Ovary (tissue), 9 donors: Measurements from ENCODE around the gene APBB1IP. TPM values are rescaled to one million over a fixed set of nuclear protein-coding genes. Genes with fewer than 3 reads are reported as not detected.
"Not testable (repeated sequence)": the region's sequence is repeated elsewhere in the genome, so short reads cannot be mapped to it uniquely, and the experiment has no call there.

Experiments
- DNase-seq, 5 donors: peaks; one replicate each; pipeline ENCODE4 v3.0.0-alpha.2; 2019 to 2020
- H3K27ac ChIP-seq, 2 donors: fragments of 200-600 bp; one replicate each; pipeline versions ENCODE4 v1.5.1 to v1.8.0; 2019 to 2022
- H3K27me3 ChIP-seq: fragments of 200-600 bp; one replicate; pipeline ENCODE4 v1.8.0; 2022
- H3K36me3 ChIP-seq: fragments of 200-600 bp; sonication (generic); one replicate; pipeline ENCODE4 v1.5.1; 2019
- H3K4me1 ChIP-seq: one replicate; pipeline ENCODE4 v1.8.1; 2013; ENCODE audit warnings: mild to moderate bottlenecking, moderate library complexity; ENCODE audit not compliant: insufficient read depth
- H3K4me3 ChIP-seq: fragments of 200-600 bp; sonication (generic); one replicate; pipeline ENCODE4 v1.5.1; 2017
- H3K9me3 ChIP-seq, 2 donors: fragments of 200-600 bp in 1 of 2; sonication (generic) in 1 of 2; one replicate each; pipeline versions ENCODE4 v1.5.1 to v1.8.1; 2013 to 2019; ENCODE audit warnings: mild to moderate bottlenecking in 1 of 2, moderate library complexity in 1 of 2
- EP300 ChIP-seq: sonication (generic); formaldehyde crosslinking; IDR thresholded peaks from one replicate; pipeline ENCODE4 v1.6.1; 2017; ENCODE audit warnings: antibody characterized with exemption
- POLR2A ChIP-seq: fragments of 450-650 bp; IDR thresholded peaks from one replicate; pipeline ENCODE4 v1.6.1; 2017; ENCODE audit warnings: antibody characterized with exemption, mild to moderate bottlenecking, moderate library complexity
- WGBS, 3 donors: extraction: QIAGEN DNeasy Blood & Tissue Kit in 1 of 3; methylation state at CpG; one replicate each; pipeline versions ENCODE4 v1.1.5 to v1.1.7; 2013 to 2017; 5-methylcytosine and 5-hydroxymethylcytosine counted together
- intact Hi-C, 4 donors: fragments of 100-400 bp; cut with DNase I; formaldehyde crosslinking; loops; one replicate each; pipeline versions ENCODE4 v1.11.0 to v1.15.1; 2022 to 2023
- polyA plus RNA-seq, 2 donors: library from polyadenylated mRNA; stranded (reverse); fragments of 200-250 nt in 1 of 2; fragments of 350-450 nt in 1 of 2; fragmentation: Illumina TruSeq in 1 of 2; extraction: RNeasy Lipid Tissue Mini Kit (QIAGEN cat#74804) in 1 of 2; gene quantifications; one replicate each; pipeline ENCODE4 v1.2.3, GENCODE V29; 2013 to 2014
- total RNA-seq, 7 donors: library from RNA; depleted of rRNA in 2 of 7; stranded (reverse); fragments of >200 nt in 2 of 7; fragmentation: NEBNext Ultra II Directional in 3 of 7; extraction: Animal tissue kit (Norgen Biotek cat#: 25700) in 3 of 7; gene quantifications; one replicate each; pipeline versions ENCODE4 v1.1.0 to v1.2.4, GENCODE V29; 2016 to 2023
- TF ChIP-seq, protein P1 (sequence below), 3 donors: fragments of 450-650 bp in 2 of 3; fragments of 200-600 bp in 1 of 3; IDR thresholded peaks; one replicate each; pipeline versions ENCODE4 v1.5.1 to v1.8.0; 2016 to 2022; ENCODE audit warnings: antibody characterized with exemption in 3 of 3, mild to moderate bottlenecking in 1 of 3
- donor health status: DM: no; HTN: no; CAD: no; lungs with moderate emphysema.
- donor health status: DM: no; HTN: no; CAD: no.
- donor health status: Bipolar disorder and iron deficiency.
- donor health status: DM: yes; HTN: yes; CAD: no.
- donor health status: DM: no; HTN: no; CAD: no.
- donor health status: DM: yes; HTN: yes; CAD: no.

The APBB1IP gene
- total and polyA plus RNA-seq, 9 donors = 0.64 to 10.2 (median 1.8) TPM

DNA sequence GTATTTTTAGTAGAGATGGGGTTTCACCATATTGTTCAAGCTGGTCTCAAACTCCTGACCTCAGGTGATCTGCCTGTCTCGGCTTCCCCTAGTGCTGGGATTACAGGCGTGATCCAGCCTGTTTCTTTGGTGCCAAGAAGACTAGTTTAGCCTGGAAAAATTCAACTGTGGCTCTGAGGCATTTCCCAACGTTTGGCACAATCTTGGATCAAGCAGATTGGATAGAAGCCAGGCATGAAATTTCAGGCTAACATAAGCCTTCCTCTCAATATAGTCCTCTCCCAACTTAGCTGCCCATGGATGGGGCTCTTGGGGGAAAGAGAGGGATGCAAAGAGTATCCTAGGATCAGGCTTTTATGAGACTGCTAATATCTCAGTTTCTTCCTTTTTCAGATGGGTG is 53.8 kb downstream of the APBB1IP start:
- H3K36me3 ChIP-seq = no peaks in the 10 kb centered on the region
- no peak overlapping the region for H3K27ac ChIP-seq
- no peak for DNase-seq
- WGBS, 3 donors = 51 to 56% (median 52%) methylated on average over 3 of the region's 3 CpGs
- no peaks in the 10 kb centered on the region for H3K27me3 ChIP-seq
- no peaks in the 10 kb centered on the region for H3K9me3 ChIP-seq
- intact Hi-C loops = no loop called here
- no peaks in the 10 kb centered on the region for H3K4me1 ChIP-seq
- no peak overlapping the region for H3K4me3 ChIP-seq
- TF ChIP-seq EP300 (no peak), POLR2A (no peak)
- TF ChIP-seq, protein P1, sequence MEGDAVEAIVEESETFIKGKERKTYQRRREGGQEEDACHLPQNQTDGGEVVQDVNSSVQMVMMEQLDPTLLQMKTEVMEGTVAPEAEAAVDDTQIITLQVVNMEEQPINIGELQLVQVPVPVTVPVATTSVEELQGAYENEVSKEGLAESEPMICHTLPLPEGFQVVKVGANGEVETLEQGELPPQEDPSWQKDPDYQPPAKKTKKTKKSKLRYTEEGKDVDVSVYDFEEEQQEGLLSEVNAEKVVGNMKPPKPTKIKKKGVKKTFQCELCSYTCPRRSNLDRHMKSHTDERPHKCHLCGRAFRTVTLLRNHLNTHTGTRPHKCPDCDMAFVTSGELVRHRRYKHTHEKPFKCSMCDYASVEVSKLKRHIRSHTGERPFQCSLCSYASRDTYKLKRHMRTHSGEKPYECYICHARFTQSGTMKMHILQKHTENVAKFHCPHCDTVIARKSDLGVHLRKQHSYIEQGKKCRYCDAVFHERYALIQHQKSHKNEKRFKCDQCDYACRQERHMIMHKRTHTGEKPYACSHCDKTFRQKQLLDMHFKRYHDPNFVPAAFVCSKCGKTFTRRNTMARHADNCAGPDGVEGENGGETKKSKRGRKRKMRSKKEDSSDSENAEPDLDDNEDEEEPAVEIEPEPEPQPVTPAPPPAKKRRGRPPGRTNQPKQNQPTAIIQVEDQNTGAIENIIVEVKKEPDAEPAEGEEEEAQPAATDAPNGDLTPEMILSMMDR (IDR thresholded peaks at IDR 0.05) = no peak

- 75 to 89% (median 76%) methylated on average over 9 of the region's 9 CpGs for WGBS, 3 donors
- DNase-seq = not testable (repeated sequence)
Observed at GRCh38 chr10:26492725-26493124, 54.6 kb downstream of the APBB1IP start.

GRCh38 chr10:26494018-26494417 is 55.9 kb downstream of the APBB1IP start:
- intact Hi-C loops = no loop called here
- no peak for DNase-seq
- 65 to 91% (median 69%) methylated on average over 2 of the region's 2 CpGs for WGBS, 3 donors
- TF ChIP-seq POLR2A = no peak
- Histone ChIP-seq H3K36me3 (no peaks in the 10 kb centered on the region), H3K4me1 (no peaks in the 10 kb centered on the region), H3K27me3 (no peaks in the 10 kb centered on the region), H3K27ac (no peak overlapping the region), H3K9me3 (no peaks in the 10 kb centered on the region), H3K4me3 (no peak overlapping the region)

More at GRCh38 chr10:26492725-26493124, 54.6 kb downstream of the APBB1IP start:
- H3K36me3 ChIP-seq, H3K9me3 ChIP-seq, H3K27me3 ChIP-seq, intact Hi-C loops, H3K4me3 ChIP-seq, H3K4me1 ChIP-seq, H3K27ac ChIP-seq: not testable (repeated sequence)

DNA sequence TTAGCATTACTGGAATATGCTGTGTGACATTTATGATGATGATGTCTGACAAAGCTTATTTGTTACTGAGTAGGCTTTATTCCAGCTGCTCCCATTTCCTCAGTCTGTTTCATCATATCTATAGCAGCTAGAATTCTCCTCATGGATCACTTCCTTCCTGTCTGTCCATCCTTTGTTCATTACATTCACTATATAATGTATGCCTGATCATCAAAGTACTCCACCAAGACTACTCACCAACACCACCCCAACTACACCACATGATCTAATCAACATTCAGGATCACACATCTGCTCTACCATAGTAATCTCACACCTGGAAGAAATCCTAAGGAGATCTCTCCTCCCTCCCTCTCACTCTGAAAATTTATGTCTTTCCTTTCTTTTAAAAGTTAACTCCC is 61.3 kb downstream of the APBB1IP start:
- H3K36me3 ChIP-seq = no peaks in the 10 kb centered on the region

GRCh38 chr10:26502986-26503385 is 64.8 kb downstream of the APBB1IP start:
- 82 to 86% (median 84%) methylated on average over 6 of the region's 6 CpGs for WGBS, 3 donors
- H3K9me3 ChIP-seq = no peaks in the 10 kb centered on the region
- H3K4me3 ChIP-seq = no peak overlapping the region
- H3K27ac ChIP-seq = no peak overlapping the region
- no peaks in the 10 kb centered on the region for H3K4me1 ChIP-seq
- intact Hi-C loops = no loop called here
- no peaks in the 10 kb centered on the region for H3K36me3 ChIP-seq
- no peaks in the 10 kb centered on the region for H3K27me3 ChIP-seq
- DNase-seq = no peak
- TF ChIP-seq, protein P1 (IDR thresholded peaks at IDR 0.05) = no peak
- no peak for TF ChIP-seq POLR2A
- TF ChIP-seq EP300 = no peak

More for the DNA sequence above, 61.3 kb downstream of the APBB1IP start:
- no peak for DNase-seq
- Histone ChIP-seq H3K27ac (no peak overlapping the region), H3K9me3 (no peaks in the 10 kb centered on the region), H3K27me3 (no peaks in the 10 kb centered on the region), H3K4me1 (no peaks in the 10 kb centered on the region), H3K4me3 (no peak overlapping the region)
- intact Hi-C loops = no loop called here
- TF ChIP-seq EP300 = no peak
- TF ChIP-seq POLR2A = no peak
- TF ChIP-seq, protein P1 (IDR thresholded peaks at IDR 0.05) = no peak

- intact Hi-C loops = no loop called here
- no peaks in the 10 kb centered on the region for H3K27me3 ChIP-seq
- WGBS, 3 donors = 41 to 60% (median 43%) methylated on average over 3 of the region's 3 CpGs
- no peak overlapping the region for H3K4me3 ChIP-seq
- no peaks in the 10 kb centered on the region for H3K4me1 ChIP-seq
- H3K36me3 ChIP-seq = no peaks in the 10 kb centered on the region
- no peaks in the 10 kb centered on the region for H3K9me3 ChIP-seq
- no peak for DNase-seq
- H3K27ac ChIP-seq = no peak overlapping the region
- no peak for TF ChIP-seq POLR2A
- TF ChIP-seq, protein P1 (IDR thresholded peaks at IDR 0.05) = no peak
- no peak for TF ChIP-seq EP300
Observed at GRCh38 chr10:26503911-26504310, 65.8 kb downstream of the APBB1IP start.

DNA sequence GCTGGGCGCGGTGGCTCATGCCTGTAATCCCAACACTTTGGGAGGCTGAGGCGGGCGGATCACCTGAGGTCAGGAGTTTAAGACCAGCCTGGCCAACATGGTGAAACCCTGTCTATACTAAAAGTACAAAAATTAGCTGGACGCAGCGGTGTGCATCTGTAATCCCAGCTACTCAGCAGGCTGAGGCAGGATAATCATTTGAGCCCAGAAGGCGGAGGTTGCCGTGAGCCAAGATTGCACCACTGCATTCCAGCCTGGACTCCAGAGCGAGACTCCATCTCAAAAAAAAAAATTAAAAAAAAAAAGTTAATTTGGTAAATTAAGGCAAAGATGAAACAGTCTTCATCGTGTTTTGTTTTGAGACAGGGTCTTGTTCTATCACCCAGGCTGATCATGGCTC is 66.3 kb downstream of the APBB1IP start:
- not testable (repeated sequence) for H3K27me3 ChIP-seq, H3K9me3 ChIP-seq

More for the DNA sequence above, 66.3 kb downstream of the APBB1IP start:
- H3K4me1 ChIP-seq, DNase-seq, H3K27ac ChIP-seq, H3K36me3 ChIP-seq, H3K4me3 ChIP-seq, intact Hi-C loops: not testable (repeated sequence)
- 88 to 91% (median 90%) methylated on average over 10 of the region's 10 CpGs for WGBS, 3 donors
